Endothelial cell of umbilical vein (primary cell): ENCODE results near the gene GNAL. TPM values are rescaled to one million over a fixed set of nuclear protein-coding genes. Genes with fewer than 3 reads are reported as not detected.

Source experiments
- BruUV-seq: library from RNA; stranded (reverse); fragments of 400-500 nt; replicated peaks from 2 replicates; lab custom pipeline; 2021; lab: Mats Ljungman, UMichigan
- CTCF ChIA-PET: fragments of 300-600, 350-600 bp; sonication (Branson Sonifier 250); formaldehyde crosslinking; loops from one replicate; lab custom pipeline; 2021; ENCODE audit warnings: antibody characterized with exemption, inconsistent platforms; lab: Charles Lee
- POLR2A ChIA-PET: fragments of 300-600, 350-600 bp; sonication (Branson Sonifier 250); formaldehyde crosslinking; loops from one replicate; lab custom pipeline; 2021; ENCODE audit warnings: antibody characterized with exemption, inconsistent platforms; lab: Charles Lee
- DNase-seq: peaks from one replicate; pipeline ENCODE4 v3.0.0-alpha.2; 2011; ENCODE audit warnings: low read depth, low spot score
- FAIRE-seq: peaks from 2 replicates; lab custom pipeline; 2011; peaks lifted over from hg19 to GRCh38; lab: Jason Lieb, UNC
- H2AFZ ChIP-seq: 2 replicates; pipeline ENCODE4 v1.6.0; 2012; ENCODE audit warnings: low read depth, low read length, control low read depth, inconsistent platforms
- H3K27ac ChIP-seq: 2 replicates; pipeline ENCODE4 v1.5.1; 2011; ENCODE audit warnings: low read depth, mild to moderate bottlenecking, control low read depth, low read length, moderate library complexity; ENCODE audit not compliant: insufficient read depth
- H3K27me3 ChIP-seq, 2 experiments: 2 replicates each; pipeline versions ENCODE4 v1.6.0 to v1.6.1; 2011; ENCODE audit warnings: low read length in 2 of 2, mixed read lengths in 1 of 2; ENCODE audit not compliant: control insufficient read depth in 2 of 2, insufficient read depth in 2 of 2
- H3K36me3 ChIP-seq, 2 experiments: 2 replicates in 1 of 2; 3 replicates in 1 of 2; pipeline ENCODE4 v1.5.1; 2011; ENCODE audit warnings: low read length in 2 of 2, mild to moderate bottlenecking in 1 of 2, moderate library complexity in 1 of 2; ENCODE audit not compliant: control insufficient read depth in 2 of 2, insufficient read depth in 2 of 2; ENCODE audit errors: extremely low read depth in 1 of 2
- H3K4me1 ChIP-seq: 3 replicates; pipeline ENCODE4 v1.5.1; 2011; ENCODE audit warnings: mild to moderate bottlenecking, low read length; ENCODE audit not compliant: control insufficient read depth, insufficient read depth; ENCODE audit errors: extremely low read depth
- H3K4me2 ChIP-seq: 2 replicates; pipeline ENCODE4 v1.6.1; 2011; ENCODE audit warnings: low read length, control low read depth, mixed read lengths; ENCODE audit not compliant: insufficient read depth
- H3K4me3 ChIP-seq, 3 experiments: fragments of 200-600 bp in 1 of 3; sonication (generic), shearing (Covaris generic) in 1 of 3; replicated peaks in 1 of 3; 2 replicates each; pipeline ENCODE4 v1.5.1; 2011 to 2016; ENCODE audit warnings: control low read depth in 3 of 3, low read length in 3 of 3, mild to moderate bottlenecking in 2 of 3, inconsistent platforms in 1 of 3, low read depth in 1 of 3, moderate library complexity in 1 of 3; ENCODE audit not compliant: insufficient read depth in 1 of 3
- H3K79me2 ChIP-seq: 2 replicates; pipeline ENCODE4 v1.6.0; 2012; ENCODE audit warnings: low read length, inconsistent platforms; ENCODE audit not compliant: control insufficient read depth, insufficient read depth
- H3K9ac ChIP-seq: replicated peaks from 2 replicates; pipeline ENCODE3; 2011; ENCODE audit warnings: low read length, control low read depth; ENCODE audit not compliant: insufficient read depth; ENCODE audit errors: extremely low read depth
- H3K9me1 ChIP-seq: replicated peaks from 3 replicates; pipeline ENCODE4 v1.6.0; 2011; ENCODE audit warnings: mild to moderate bottlenecking, low read length; ENCODE audit not compliant: control insufficient read depth, insufficient read depth; ENCODE audit errors: extremely low read depth
- H3K9me3 ChIP-seq: replicated peaks from 2 replicates; pipeline ENCODE4 v1.5.1; 2012; ENCODE audit warnings: low read length, inconsistent platforms; ENCODE audit not compliant: control insufficient read depth, insufficient read depth
- H4K20me1 ChIP-seq: replicated peaks from 2 replicates; pipeline ENCODE3; 2011; ENCODE audit warnings: mild to moderate bottlenecking, low read length; ENCODE audit not compliant: control insufficient read depth, insufficient read depth; ENCODE audit errors: extremely low read depth
- CTCF ChIP-seq, 2 donors: IDR thresholded peaks; 1 replicate in 1 of 2; 2 replicates in 1 of 2; pipeline ENCODE4 v1.5.1; 2011; ENCODE audit warnings: low read length in 2 of 2, mild to moderate bottlenecking in 2 of 2, moderate library complexity in 2 of 2, control low read depth in 1 of 2, inconsistent platforms in 1 of 2, low read depth in 1 of 2; ENCODE audit not compliant: insufficient read depth in 1 of 2; ENCODE audit errors: extremely low read depth in 1 of 2
- EZH2 ChIP-seq: IDR thresholded peaks from 2 replicates; pipeline ENCODE4 v1.6.1; 2012; ENCODE audit warnings: borderline replicate concordance, low read depth, mild to moderate bottlenecking, moderate library complexity, low read length, inconsistent platforms; ENCODE audit not compliant: severe bottlenecking
- FOS ChIP-seq: IDR thresholded peaks from 2 replicates; pipeline ENCODE4 v1.6.1; 2011; ENCODE audit warnings: mild to moderate bottlenecking, low read length, moderate library complexity, borderline replicate concordance; ENCODE audit not compliant: insufficient read depth
- GATA2 ChIP-seq: IDR thresholded peaks from 2 replicates; pipeline ENCODE4 v1.7.0; 2011; ENCODE audit warnings: low read depth, mild to moderate bottlenecking, moderate library complexity, mixed read lengths, low read length; ENCODE audit not compliant: insufficient read length, insufficient read depth
- JUN ChIP-seq: IDR thresholded peaks from 2 replicates; pipeline ENCODE4 v1.6.1; 2011; ENCODE audit warnings: borderline replicate concordance, low read depth; ENCODE audit not compliant: insufficient read length, insufficient read depth
- MAX ChIP-seq: IDR thresholded peaks from 2 replicates; pipeline ENCODE4 v1.6.1; 2011; ENCODE audit not compliant: insufficient read depth, insufficient read length
- MYC ChIP-seq: IDR thresholded peaks from one replicate; pipeline ENCODE4 v1.6.1; 2011; ENCODE audit warnings: mild to moderate bottlenecking, low read depth, low read length
- POLR2A ChIP-seq: IDR thresholded peaks from 2 replicates; pipeline ENCODE4 v1.6.1; 2012; ENCODE audit warnings: low read depth, mild to moderate bottlenecking, control low read depth, low read length
- POLR2AphosphoS5 ChIP-seq: IDR thresholded peaks from 2 replicates; pipeline ENCODE4 v1.6.1; 2012; ENCODE audit warnings: low read depth, mild to moderate bottlenecking, control low read depth, low read length, moderate library complexity; ENCODE audit not compliant: insufficient read depth
- dilution Hi-C: fragments of 300-500 bp; cut with MboI; formaldehyde crosslinking; loops from one replicate; pipeline ENCODE4 v1.15.0; 2019; ENCODE audit warnings: low sequenced_read_pairs; ENCODE audit not compliant: extremely low pct_ligation_motif_present
- intact Hi-C: fragments of 100-400 bp; cut with micrococcal nuclease; formaldehyde crosslinking; loops from one replicate; pipeline ENCODE4 v1.10.0; 2022
- polyA plus RNA-seq, 4 experiments: library from polyadenylated mRNA; depleted of rRNA in 3 of 4; stranded (reverse) in 3 of 4; unstranded in 1 of 4; fragments of >200 nt; gene quantifications; 2 replicates each; pipeline versions ENCODE4 v1.2.1 to v1.2.3, GENCODE V29; 2011 to 2012; ENCODE audit warnings: missing spikeins in 1 of 4
- total RNA-seq: library from RNA; stranded (reverse); gene quantifications from 2 replicates; pipeline ENCODE4 v1.2.3, GENCODE V29; 2021

GNAL gene
- total and polyA plus RNA-seq, 2 donors (not counting 3 experiments of a cell fraction or from before 2014, with no cell fraction given), result 0.07 to 0.73 TPM

- Histone ChIP-seq H3K4me2 (no peak overlapping the region), H3K36me3 (peaks cover 2 to 4% of the 10 kb centered on the region in 2 experiments), H3K4me3 (no peak overlapping the region), H2AFZ (no peak overlapping the region), H4K20me1 (no peaks in the 10 kb centered on the region), H3K9ac (no peak overlapping the region), H3K27me3 (no peaks in the 10 kb centered on the region), H3K9me3 (no peaks in the 10 kb centered on the region), H3K79me2 (no peaks in the 10 kb centered on the region), H3K4me1 (peaks cover 9% of the 10 kb centered on the region), H3K27ac (no peak overlapping the region), H3K9me1 (no peaks in the 10 kb centered on the region)
- FAIRE-seq, result no peak
- CTCF ChIA-PET, result interaction anchor here (1.0 to 1.5 kb wide), 2 partner anchors 32 to 217 kb away, joined by 3 to 5 read pairs; partner anchors contain the start of gene GNAL
- BruUV-seq, result no TSS peak
- dilution Hi-C loops (no loop called here), intact Hi-C loops (no loop called here)
- POLR2A ChIA-PET, result no interaction called here
- DNase-seq, result no peak
- TF ChIP-seq MAX (no peak), FOS (no peak), POLR2A (no peak)
Measured at GRCh38 chr18:11905613-11906012, 216.5 kb downstream of the GNAL start.

- TF ChIP-seq MYC (no peak), POLR2A (no peak), POLR2AphosphoS5 (no peak), FOS (no peak), CTCF (IDR thresholded peaks at IDR 0.05; ENCODE audit: extremely low read depth in 1 of 2, insufficient read depth in 1 of 2, low read depth in 1 of 2, low read length in 2 of 2) (no peak), MAX (no peak), JUN (no peak), EZH2 (no peak), GATA2 (no peak)
- ChIA-PET POLR2A (no interaction called here), CTCF (interaction anchor here (1.0 kb wide), 1 partner anchor 217 kb away, joined by 3 read pairs; the partner anchor contains the start of gene GNAL)
- H3K4me1 ChIP-seq, result peaks cover 9% of the 10 kb centered on the region
- H3K9ac ChIP-seq, result no peak overlapping the region
- no peaks in the 10 kb centered on the region for H4K20me1 ChIP-seq
- H3K36me3 ChIP-seq, result peaks cover 2 to 4% of the 10 kb centered on the region in 2 experiments
- H2AFZ ChIP-seq, result no peak overlapping the region
- DNase-seq (no peak), FAIRE-seq (no peak)
- H3K79me2 ChIP-seq, result no peaks in the 10 kb centered on the region
- H3K4me2 ChIP-seq, result no peak overlapping the region
- dilution Hi-C loops (no loop called here), intact Hi-C loops (no loop called here)
- BruUV-seq, result no TSS peak
- H3K9me3 ChIP-seq, result no peaks in the 10 kb centered on the region
- no peak overlapping the region for H3K4me3 ChIP-seq
- no peaks in the 10 kb centered on the region for H3K9me1 ChIP-seq
- no peaks in the 10 kb centered on the region for H3K27me3 ChIP-seq
- no peak overlapping the region for H3K27ac ChIP-seq
Measured at GRCh38 chr18:11906176-11906575, 217.1 kb downstream of the GNAL start.
